Stomach (tissue), 9 donors: ENCODE results near the gene CRYL1. TPM values are rescaled to one million over a fixed set of nuclear protein-coding genes. Genes with fewer than 3 reads are reported as not detected.
A peak's percentile ranks its signal among the peaks of the same experiment; 100 is the strongest.

ENCODE experiments used
- DNase-seq, 2 donors: peaks; one replicate each; pipeline versions ENCODE4 v3.0.0 to v3.0.0-alpha.2; 2013 to 2019
- H3K27ac ChIP-seq, 5 donors: fragments of 200-600 bp in 4 of 5; sonication (generic) in 4 of 5; one replicate each; pipeline ENCODE4 v1.5.1; 2013 to 2019; ENCODE audit warnings: mild to moderate bottlenecking in 1 of 5, moderate library complexity in 1 of 5
- H3K27me3 ChIP-seq, 3 donors: fragments of 200-600 bp; sonication (generic); one replicate each; pipeline ENCODE4 v1.5.1; 2017 to 2019; ENCODE audit warnings: mixed run types in 1 of 3
- H3K36me3 ChIP-seq, 4 donors: fragments of 200-600 bp; sonication (generic); 1 replicate in 3 of 4; 2 replicates in 1 of 4; pipeline ENCODE4 v1.5.1; 2016 to 2019
- H3K4me1 ChIP-seq, 4 donors: fragments of 200-600 bp; sonication (generic); one replicate each; pipeline ENCODE4 v1.5.1; 2016 to 2019
- H3K4me3 ChIP-seq, 4 donors: fragments of 200-600 bp; sonication (generic) in 3 of 4; one replicate each; pipeline ENCODE4 v1.5.1; 2016 to 2019; ENCODE audit warnings: mild to moderate bottlenecking in 1 of 4
- H3K9me3 ChIP-seq, 4 donors: fragments of 200-600 bp; sonication (generic); one replicate each; pipeline ENCODE4 v1.5.1; 2016 to 2019
- EP300 ChIP-seq: sonication (generic); formaldehyde crosslinking; IDR thresholded peaks from one replicate; pipeline ENCODE4 v1.6.1; 2017; ENCODE audit warnings: antibody characterized with exemption
- POLR2A ChIP-seq, 4 donors: fragments of 450-650 bp; IDR thresholded peaks; one replicate each; pipeline ENCODE4 v1.6.1; 2016; ENCODE audit warnings: antibody characterized with exemption in 4 of 4, control low read depth in 2 of 4, mild to moderate bottlenecking in 1 of 4, moderate library complexity in 1 of 4
- POLR2AphosphoS5 ChIP-seq, 3 donors: sonication (generic); formaldehyde crosslinking; IDR thresholded peaks; one replicate each; pipeline ENCODE4 v1.6.1; 2016; ENCODE audit warnings: antibody characterized with exemption in 3 of 3
- WGBS, 5 donors: extraction: QIAGEN DNeasy Blood & Tissue Kit in 3 of 5; methylation state at CpG; one replicate each; pipeline versions ENCODE4 v1.1.5 to v1.1.7; 2013 to 2018; 5-methylcytosine and 5-hydroxymethylcytosine counted together
- intact Hi-C: fragments of 100-400 bp; cut with DNase I; formaldehyde crosslinking; loops from one replicate; pipeline ENCODE4 v1.15.1; 2023; ENCODE audit warnings: low total_unique reads
- polyA plus RNA-seq, 3 donors: library from polyadenylated mRNA; stranded (reverse); fragments of 200-250 nt; gene quantifications; one replicate each; pipeline ENCODE4 v1.2.3, GENCODE V29; 2013
- total RNA-seq, 5 donors: library from RNA; depleted of rRNA; stranded (reverse); fragments of >200 nt; gene quantifications; one replicate each; pipeline versions ENCODE4 v1.1.0 to v1.2.3, GENCODE V29; 2014 to 2016
- TF ChIP-seq, protein P1 (sequence below), 7 experiments: fragments of 450-650 bp in 4 of 7; fragments of 200-600 bp in 3 of 7; sonication (generic) in 3 of 7; IDR thresholded peaks; one replicate each; pipeline ENCODE4 v1.5.1; 2016 to 2019; ENCODE audit warnings: antibody characterized with exemption in 7 of 7, control low read depth in 2 of 7, mild to moderate bottlenecking in 1 of 7
- donor health status: healthy with polysubstance abuse.
- donor health status: Bipolar disorder and iron deficiency.
- donor health status: healthy.

CRYL1 gene
- total and polyA plus RNA-seq, 8 donors = 11.6 to 112 (median 38.0) TPM

- DNase-seq = no peak
- Histone ChIP-seq H3K4me1 (no peaks in the 10 kb centered on the region), H3K9me3 (peaks cover 0 to 7% (median 0%) of the 10 kb centered on the region in 4 donors), H3K27me3 (no peaks in the 10 kb centered on the region), H3K4me3 (no peak overlapping the region), H3K36me3 (no peaks in the 10 kb centered on the region), H3K27ac (no peak overlapping the region)
- WGBS, 5 donors = 84 to 92% (median 90%) methylated on average over 17 to 26 of the region's 26 CpGs
- intact Hi-C loops = no loop called here
- TF ChIP-seq EP300 (no peak), POLR2A (IDR thresholded peaks at IDR 0.05) (no peak), POLR2AphosphoS5 (IDR thresholded peaks at IDR 0.05) (no peak)
- TF ChIP-seq, protein P1, sequence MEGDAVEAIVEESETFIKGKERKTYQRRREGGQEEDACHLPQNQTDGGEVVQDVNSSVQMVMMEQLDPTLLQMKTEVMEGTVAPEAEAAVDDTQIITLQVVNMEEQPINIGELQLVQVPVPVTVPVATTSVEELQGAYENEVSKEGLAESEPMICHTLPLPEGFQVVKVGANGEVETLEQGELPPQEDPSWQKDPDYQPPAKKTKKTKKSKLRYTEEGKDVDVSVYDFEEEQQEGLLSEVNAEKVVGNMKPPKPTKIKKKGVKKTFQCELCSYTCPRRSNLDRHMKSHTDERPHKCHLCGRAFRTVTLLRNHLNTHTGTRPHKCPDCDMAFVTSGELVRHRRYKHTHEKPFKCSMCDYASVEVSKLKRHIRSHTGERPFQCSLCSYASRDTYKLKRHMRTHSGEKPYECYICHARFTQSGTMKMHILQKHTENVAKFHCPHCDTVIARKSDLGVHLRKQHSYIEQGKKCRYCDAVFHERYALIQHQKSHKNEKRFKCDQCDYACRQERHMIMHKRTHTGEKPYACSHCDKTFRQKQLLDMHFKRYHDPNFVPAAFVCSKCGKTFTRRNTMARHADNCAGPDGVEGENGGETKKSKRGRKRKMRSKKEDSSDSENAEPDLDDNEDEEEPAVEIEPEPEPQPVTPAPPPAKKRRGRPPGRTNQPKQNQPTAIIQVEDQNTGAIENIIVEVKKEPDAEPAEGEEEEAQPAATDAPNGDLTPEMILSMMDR (IDR thresholded peaks at IDR 0.05) = no peak
These were observed 135.0 kb downstream of the CRYL1 start for GRCh38 chr13:20390526-20391175.

GRCh38 chr13:20389696-20390525 is 135.7 kb downstream of the CRYL1 start:
- 80 to 88% (median 86%) methylated on average over 13 of the region's 13 CpGs for WGBS, 5 donors
- no peak for DNase-seq
- intact Hi-C loops = no loop called here
- Histone ChIP-seq H3K4me3 (no peak overlapping the region), H3K36me3 (no peaks in the 10 kb centered on the region), H3K27ac (no peak overlapping the region), H3K4me1 (no peaks in the 10 kb centered on the region), H3K9me3 (peaks cover 0 to 7% (median 0%) of the 10 kb centered on the region in 4 donors), H3K27me3 (no peaks in the 10 kb centered on the region)
- no peak for TF ChIP-seq POLR2A (IDR thresholded peaks at IDR 0.05)
- no peak for TF ChIP-seq POLR2AphosphoS5 (IDR thresholded peaks at IDR 0.05)
- no peak for TF ChIP-seq EP300
- TF ChIP-seq, protein P1 (IDR thresholded peaks at IDR 0.05) = no peak

- Histone ChIP-seq H3K36me3 (no peaks in the 10 kb centered on the region), H3K27ac (no peak overlapping the region), H3K27me3 (no peaks in the 10 kb centered on the region), H3K9me3 (peaks cover 0 to 7% (median 0%) of the 10 kb centered on the region in 4 donors), H3K4me1 (no peaks in the 10 kb centered on the region), H3K4me3 (no peak overlapping the region)
- DNase-seq = peak in 1 of 2 donors; percentile 19
- WGBS, 5 donors = 84 to 97% (median 93%) methylated on average over 2 of the region's 2 CpGs
- TF ChIP-seq, protein P1 (IDR thresholded peaks at IDR 0.05) = no peak
- no peak for TF ChIP-seq EP300
- TF ChIP-seq POLR2A (IDR thresholded peaks at IDR 0.05) = no peak
- TF ChIP-seq POLR2AphosphoS5 (IDR thresholded peaks at IDR 0.05) = no peak
- intact Hi-C loops = no loop called here
These were observed 137.5 kb downstream of the CRYL1 start for GRCh38 chr13:20388184-20388583.

GRCh38 chr13:20387441-20387971 is 138.2 kb downstream of the CRYL1 start:
- Histone ChIP-seq H3K4me3 (no peak overlapping the region), H3K27me3 (no peaks in the 10 kb centered on the region), H3K9me3 (peaks cover 0 to 7% (median 0%) of the 10 kb centered on the region in 4 donors), H3K27ac (no peak overlapping the region), H3K36me3 (no peaks in the 10 kb centered on the region), H3K4me1 (no peaks in the 10 kb centered on the region)
- DNase-seq = peak in 1 of 2 donors; percentile 17
- TF ChIP-seq EP300 (no peak), POLR2AphosphoS5 (IDR thresholded peaks at IDR 0.05) (no peak), POLR2A (IDR thresholded peaks at IDR 0.05) (no peak)
- TF ChIP-seq, protein P1 (IDR thresholded peaks at IDR 0.05) = no peak
- 66 to 75% (median 70%) methylated on average over 8 of the region's 8 CpGs for WGBS, 5 donors
- intact Hi-C loops = no loop called here
